HG03442 (cell line): ENCODE results near the gene AHRR.
A peak's percentile ranks its signal among the peaks of the same experiment; 100 is the strongest.
"Not testable (repeated sequence)": the region's sequence is repeated elsewhere in the genome, so short reads cannot be mapped to it uniquely, and the experiment has no call there.

ENCODE experiments used
- ATAC-seq: cut with Tn5 transposase; IDR thresholded peaks from one replicate; pipeline ENCODE4 v1.9.1; 2021; ENCODE audit warnings: mild to moderate bottlenecking, moderate library complexity; ENCODE audit not compliant: unreplicated experiment

The AHRR gene

DNA sequence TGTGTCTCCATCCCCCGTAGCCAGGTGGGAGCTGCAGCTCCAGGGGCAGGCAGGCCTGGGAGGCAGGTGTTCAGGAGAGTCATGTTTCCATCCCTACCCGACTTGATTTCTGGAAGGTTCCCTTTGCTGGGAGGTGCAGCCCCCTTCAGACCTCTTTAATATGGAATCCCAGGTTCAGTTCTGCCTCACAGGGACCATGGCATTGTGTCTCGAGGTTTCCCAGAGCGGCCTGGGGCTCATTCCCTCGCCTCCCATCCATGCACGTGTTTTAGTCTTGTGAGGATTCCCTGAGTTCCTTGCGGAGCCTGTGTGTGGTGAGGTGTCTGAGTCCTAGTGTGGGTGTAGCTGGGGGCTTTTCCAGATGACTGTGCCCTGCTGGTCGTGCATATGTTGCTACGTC is 16.5 kb upstream of the AHRR start:
- ATAC-seq: no peak

GRCh38 chr5:305459-305858 is 16.1 kb upstream of the AHRR start:
- ATAC-seq: no peak

DNA sequence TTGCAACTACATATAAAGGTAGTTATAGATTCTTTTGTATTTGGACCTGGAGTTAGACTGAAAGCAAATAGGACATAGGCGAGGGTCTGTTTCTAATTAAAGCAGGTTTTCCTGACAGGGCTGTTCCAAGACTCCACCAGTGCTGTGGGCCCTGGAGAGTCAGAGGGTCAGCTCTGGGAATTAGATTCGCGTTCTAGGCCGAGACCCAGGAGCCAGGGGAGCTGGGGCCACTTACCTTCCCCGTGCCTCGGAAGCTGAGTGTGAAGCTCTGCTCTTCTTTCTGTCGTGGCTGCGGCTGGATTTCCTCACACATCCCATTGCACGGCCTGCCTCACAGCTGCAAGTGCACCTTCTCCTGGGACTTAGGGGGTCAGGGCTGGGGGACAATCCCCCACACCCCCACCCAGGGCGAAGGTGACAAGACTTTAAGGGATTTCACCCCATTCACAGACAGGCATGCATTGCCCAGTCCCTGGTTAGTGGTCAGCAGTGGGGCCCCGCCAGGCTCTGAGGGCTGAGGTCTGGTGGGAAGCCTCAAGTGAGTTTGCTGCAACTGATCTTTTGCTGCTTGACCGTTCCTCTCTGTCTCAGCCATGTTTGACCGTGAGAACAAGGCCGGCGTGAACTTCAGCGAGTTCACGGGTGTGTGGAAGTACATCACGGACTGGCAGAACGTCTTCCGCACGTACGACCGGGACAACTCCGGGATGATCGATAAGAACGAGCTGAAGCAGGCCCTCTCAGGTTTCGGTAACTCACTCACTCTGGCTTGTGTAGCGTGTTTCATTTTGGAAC is 15.3 kb upstream of the AHRR start:
- ATAC-seq: no peak

DNA sequence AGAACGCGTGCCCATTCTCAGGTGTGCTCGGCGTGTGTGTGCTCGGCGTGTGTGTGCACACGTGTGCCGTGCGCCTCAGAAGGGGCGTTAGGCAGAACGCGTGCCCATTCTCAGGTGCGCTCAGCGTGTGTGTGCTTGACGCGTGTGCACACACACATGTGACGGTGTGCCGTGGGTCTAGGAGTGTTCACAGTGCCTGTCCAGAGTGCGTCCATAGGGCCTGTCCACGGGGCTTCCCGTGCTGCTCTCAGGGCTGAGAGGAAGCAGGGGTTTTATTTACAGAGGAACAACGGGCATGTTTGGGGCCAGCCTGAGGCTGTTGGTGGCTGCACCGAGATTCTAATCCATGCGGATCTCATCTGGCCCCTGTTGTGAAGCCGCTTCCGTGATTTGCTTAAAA is 14.2 kb upstream of the AHRR start:
- ATAC-seq: no peak

DNA sequence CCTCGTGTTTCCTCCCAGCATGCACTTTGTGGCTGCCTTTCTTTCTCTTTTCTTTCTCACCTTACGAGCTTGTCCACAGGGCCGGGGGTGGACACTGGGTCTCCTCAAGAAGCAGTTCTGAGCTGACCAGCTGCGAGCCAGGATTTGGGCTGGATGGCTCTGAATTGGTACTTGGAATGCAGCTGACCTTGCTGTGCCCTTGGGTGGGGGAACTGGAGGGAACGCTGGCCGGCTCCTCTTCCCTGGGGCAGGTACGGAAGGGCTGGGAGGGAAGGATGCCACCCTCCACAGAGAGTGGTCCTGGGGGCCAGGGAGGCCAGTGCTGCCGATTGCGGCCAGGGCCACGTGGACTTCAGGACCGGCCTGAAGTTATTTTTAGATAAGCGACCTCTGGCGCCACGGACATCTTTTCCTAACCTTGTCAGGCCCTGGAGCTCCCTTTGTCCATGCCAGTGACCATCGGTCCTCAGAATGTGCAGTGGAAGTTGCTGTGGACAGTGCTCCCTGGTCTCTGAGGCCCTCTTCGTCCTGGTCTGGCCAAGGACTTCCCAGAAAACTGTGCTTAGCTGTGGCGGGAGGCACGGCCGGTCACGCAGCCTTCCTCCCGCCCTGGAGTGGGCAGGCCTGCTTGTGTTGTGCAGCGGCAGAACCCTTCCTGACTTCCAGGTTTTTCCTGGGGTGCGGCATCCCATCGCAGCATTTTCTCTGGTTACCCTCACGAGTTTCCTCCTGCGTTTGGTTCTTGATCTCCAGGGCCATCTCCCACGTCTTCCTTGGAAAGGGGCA is 13.5 kb upstream of the AHRR start:
- ATAC-seq: no peak

DNA sequence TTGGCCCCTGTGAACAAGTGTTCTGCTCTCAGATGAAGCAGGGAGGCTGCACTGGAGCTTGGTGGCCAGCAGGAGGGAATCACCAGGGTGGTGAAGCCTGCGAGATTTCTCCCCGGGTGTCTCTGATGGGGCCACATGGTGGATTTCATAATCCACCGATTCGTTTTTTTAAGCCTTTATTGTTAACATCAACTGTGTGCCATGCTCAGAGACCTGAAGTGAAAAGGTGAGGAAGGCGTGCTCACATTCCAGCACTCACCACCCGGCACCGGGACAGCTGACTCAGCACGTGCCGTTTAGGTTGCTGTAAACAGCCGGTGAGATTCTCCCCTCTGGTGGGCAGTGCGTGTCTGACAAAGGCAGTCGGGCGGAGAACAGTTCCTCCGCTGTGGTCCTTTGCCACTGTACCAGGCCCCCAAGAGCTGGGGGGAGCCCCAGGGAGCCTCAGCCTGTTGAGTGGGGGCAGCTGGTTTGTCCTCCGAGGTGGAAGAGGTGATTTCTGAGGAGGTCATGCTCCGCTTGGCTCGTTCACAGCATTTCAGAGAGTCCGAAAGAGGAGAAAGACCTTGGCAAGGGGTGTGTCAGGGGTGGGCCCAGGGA is 12.7 kb upstream of the AHRR start:
- ATAC-seq: no peak

DNA sequence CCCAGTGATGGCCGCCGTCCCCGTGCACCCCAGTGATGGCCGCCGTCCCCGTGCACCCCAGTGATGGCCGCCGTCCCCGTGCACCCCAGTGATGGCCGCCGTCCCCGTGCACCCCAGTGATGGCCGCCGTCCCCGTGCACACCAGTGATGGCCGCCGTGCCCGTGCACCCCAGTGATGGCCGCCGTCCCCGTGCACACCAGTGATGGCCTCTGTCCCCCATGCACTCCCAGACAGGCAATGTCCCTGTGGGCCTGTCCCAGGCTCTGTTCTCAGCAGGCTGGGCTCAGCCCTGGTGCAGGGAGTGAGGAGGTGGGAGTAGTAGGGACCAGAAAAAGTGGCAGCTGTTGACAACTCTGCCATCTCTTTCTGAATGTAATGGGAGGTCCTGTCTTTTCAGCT is 11.7 kb upstream of the AHRR start:
- not testable (repeated sequence) for ATAC-seq

GRCh38 chr5:310516-310915 is 11.0 kb upstream of the AHRR start:
- no peak for ATAC-seq

DNA sequence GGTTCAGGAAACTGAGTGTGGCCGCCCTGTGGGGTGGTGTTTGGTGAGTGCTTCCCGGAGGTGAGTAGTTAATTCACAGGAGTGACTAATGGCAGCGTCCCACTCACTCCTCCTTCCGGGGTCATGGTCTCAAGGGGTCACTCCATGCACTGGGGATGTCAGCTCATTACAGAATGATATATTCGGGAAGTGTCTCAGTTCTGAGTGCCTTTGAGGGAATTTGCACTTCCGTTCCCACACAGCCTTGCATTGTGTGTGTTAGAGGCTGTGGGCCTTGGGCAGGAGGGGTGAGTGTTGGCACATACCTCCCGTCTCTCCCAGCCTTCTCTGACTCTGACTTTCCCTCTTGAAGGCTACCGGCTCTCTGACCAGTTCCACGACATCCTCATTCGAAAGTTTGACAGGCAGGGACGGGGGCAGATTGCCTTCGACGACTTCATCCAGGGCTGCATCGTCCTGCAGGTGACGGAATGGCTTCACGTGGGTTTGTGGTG is 10.5 kb upstream of the AHRR start:
- no peak for ATAC-seq

DNA sequence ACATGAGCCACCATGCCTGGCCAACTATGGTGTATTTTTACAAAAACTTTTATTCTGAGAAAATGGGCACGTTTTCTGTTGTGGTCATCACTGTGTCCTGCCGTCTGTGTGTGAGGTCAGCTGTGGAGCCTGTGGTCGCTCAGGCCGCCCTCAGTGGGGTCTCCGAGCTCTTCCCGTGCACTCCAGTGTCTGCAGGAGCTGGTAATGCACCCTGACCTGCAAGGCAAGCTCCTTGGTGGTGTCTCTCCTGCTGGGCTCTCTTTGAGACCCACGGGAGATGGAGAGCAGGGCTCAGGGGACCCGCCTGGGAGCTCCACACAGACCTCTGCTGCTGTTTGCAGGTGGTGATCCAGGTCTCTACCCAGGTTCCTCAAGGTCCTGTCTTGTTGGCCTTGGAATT is 9.6 kb upstream of the AHRR start:
- no peak for ATAC-seq

DNA sequence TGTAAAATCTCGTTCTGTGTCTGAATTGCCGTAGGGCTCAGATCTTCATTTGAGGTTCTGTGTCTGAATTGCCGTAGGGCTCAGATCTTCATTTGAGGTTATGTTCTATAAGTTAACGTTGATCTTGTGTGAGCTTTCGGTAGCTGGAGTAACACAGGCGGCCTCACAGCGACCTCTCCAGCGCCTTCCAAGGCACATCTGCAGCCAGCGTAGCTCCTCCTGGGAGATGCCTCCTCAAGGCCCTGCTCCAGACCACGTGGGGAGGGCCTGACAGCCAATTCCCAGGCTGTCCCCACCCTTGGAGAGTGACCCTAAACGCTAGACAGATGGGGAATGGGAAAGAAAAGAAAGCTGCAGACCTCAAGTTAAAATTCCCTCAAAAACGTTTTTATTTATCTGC is 8.7 kb upstream of the AHRR start:
- ATAC-seq: no peak

GRCh38 chr5:313265-313664 is 8.2 kb upstream of the AHRR start:
- no peak for ATAC-seq

DNA sequence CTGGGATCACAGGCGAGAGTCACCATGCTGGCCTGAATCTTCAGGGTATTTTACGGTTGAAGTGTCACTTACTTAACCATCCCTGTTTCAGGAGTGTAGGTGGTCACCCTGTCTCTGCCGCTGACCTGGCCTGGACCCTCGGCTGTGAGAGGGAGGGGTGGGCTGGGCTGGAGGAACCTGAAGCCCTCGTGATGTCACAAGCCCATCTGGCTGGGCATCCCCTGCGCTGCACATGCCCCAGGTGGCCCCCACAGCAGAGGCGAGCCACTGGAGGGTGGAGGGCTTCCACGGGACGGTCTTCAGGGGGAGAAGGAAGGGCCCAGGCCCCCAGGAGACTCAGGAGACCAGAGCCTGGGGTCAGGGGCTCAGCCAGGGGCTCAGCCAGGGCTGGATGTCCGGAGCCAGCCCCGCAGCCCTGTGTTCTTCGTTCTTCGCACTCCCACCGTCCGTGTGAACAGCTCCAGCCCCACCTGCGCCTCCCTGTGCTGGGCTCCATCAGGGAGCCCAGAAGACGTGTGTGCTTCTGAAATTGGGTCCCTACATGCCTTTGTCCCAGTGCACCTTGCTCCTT is 7.6 kb upstream of the AHRR start:
- ATAC-seq: no peak

DNA sequence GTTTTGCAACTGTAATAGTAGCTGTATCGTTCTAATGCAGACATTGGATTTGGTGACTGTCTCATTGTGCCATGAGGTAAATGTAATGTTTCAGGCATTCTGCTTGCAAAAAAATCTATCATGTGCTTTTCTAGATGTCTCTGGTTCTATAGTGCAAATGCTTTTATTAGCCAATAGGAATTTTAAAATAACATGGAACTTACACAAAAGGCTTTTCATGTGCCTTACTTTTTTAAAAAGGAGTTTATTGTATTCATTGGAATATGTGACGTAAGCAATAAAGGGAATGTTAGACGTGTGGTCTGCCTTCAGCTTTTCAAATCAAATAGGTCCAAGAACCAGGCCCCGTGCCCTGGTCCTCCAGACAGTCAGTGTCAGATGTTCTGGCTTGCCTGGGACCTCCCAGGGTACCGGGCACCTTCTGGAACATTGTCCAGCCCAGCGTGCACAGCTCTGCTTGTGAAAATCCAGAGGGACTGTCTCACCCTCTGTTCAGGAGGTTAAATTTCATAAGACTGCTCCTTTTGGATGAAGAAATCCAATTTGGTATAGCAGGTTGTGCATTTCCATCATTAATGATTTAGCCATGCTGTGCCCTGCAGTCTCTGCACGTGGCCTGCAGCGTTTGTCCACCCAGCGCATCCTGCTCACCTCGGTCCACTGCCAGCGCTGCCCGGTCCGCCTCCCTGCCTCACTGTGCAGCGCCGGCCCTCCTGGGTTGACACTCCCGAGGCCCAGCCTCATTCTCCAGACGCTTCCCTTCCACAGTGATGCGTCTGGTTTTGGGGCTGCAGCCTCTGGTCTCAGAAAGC is 6.6 kb upstream of the AHRR start:
- no peak for ATAC-seq

GRCh38 chr5:315488-316209 is 5.9 kb upstream of the AHRR start:
- ATAC-seq: no peak

DNA sequence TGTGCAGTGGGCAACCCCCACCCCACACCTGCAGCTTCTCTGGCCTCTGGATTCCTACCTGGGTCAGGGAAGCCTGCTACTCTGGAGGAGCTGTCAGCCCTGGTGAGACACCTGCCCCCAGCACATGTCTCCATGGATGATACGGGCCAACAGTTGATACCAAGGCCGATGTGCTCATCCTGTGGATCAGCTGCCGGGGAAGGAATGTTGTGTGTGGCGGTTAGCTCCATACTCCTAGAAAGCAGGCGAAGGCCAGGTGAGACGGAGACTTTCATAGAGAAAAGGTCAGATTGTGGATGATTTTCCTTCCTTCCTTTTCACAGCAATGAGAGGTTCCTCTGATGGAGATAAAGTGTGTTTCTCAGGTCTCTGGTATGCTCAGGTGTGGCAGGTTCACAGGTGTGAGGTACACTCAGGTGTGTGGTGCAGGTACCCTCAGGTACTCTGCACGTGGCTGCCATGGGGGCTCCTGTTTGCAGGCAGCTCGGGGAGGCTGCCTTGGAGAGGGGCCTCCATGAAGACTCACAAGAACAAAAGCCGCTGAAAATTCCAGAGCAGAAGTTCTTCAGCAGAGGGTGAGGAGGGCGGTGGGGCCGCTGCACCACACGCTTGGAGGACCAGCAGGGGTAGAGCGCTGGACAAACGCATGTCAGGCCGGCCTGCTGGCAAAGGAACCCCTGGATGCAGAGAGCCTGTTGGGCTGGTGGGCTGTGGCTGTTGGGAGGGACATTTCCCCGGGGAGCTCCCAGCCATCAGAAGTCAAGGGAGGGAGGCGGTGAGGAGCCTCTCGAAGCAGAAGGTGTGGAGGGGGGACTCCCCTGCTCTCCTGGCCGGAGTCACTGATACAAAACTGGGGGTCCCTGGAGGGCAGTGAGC is 5.1 kb upstream of the AHRR start:
- ATAC-seq: peak; percentile 8

GRCh38 chr5:317086-317811 is 4.3 kb upstream of the AHRR start:
- peak; percentile 64 for ATAC-seq

DNA sequence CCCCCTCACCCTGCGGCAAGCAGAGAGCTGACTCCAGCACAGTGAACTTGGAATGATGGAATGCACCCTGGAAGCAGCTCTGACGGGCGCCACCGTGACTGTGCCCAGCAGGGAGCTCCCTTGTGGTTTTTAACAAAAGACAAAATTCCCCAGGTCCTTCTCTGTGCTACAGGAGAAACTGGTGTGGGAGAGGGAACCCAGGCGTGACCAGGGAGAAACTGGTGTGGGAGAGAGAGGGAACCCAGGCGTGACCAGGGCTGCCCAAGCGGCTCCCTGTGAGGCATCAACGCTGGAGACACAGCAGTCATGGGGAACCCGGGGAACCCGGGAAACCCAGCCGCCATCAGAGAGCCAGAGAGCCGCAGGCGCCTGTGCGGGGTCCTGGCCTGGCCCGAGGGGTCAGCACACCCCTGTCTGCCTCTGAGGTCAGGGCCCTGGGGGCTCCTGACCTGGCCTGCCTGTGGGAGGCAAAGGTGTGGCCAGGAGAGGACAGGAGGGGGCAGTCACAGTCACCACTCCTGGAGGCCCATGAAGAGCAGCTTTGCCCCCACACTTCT is 3.1 kb upstream of the AHRR start:
- no peak for ATAC-seq
